IPS-18c (cell line): ENCODE results near the gene TRIM24.

Source experiments
- H3K4me3 ChIP-seq: 2 replicates; pipeline ENCODE4 v1.7.0; 2013; ENCODE audit warnings: low read depth, mild to moderate bottlenecking, low read length, moderate library complexity; ENCODE audit not compliant: insufficient read depth
- H3K9me3 ChIP-seq: one replicate; pipeline ENCODE4 v1.6.1; 2013; ENCODE audit warnings: mild to moderate bottlenecking, low read length, moderate library complexity; ENCODE audit not compliant: control insufficient read depth, insufficient read depth

The TRIM24 gene

DNA sequence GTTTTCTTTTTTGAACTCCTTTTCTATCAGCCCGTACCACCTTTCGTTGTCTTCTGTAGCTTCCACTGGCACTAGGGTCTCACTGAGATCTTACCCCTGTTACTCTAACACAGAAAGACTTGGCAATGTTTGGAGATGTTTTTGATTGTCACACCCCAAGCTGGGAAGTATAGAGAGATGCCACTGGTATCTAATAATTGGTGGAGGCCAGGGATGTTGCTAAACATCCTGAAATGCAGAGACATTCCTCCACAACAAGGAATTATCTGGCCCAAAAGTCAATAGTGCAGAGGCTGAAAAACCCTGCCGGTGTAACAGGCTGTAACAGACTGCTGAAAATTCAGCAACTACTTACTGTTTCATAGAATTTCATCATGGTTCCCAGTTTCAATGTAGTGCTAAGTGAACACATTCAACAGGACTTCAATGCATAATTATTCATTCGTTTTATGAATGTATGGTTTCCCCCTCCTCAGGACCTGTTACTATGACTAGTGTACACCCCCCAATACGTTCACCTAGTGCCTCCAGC, 115.9 kb downstream of the TRIM24 start:
- Histone ChIP-seq H3K4me3 (no peak overlapping the region), H3K9me3 (no peaks in the 10 kb centered on the region)

DNA sequence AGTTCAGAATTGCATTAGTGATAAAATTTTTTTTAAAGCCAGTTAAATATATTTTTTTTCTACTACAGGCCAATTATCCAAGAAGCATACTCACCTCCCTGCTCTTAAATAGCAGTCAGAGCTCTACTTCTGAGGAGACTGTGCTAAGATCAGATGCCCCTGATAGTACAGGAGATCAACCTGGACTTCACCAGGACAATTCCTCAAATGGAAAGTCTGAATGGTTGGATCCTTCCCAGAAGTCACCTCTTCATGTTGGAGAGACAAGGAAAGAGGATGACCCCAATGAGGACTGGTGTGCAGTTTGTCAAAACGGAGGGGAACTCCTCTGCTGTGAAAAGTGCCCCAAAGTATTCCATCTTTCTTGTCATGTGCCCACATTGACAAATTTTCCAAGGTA, 119.1 kb downstream of the TRIM24 start:
- H3K9me3 ChIP-seq: no peaks in the 10 kb centered on the region
- no peak overlapping the region for H3K4me3 ChIP-seq

DNA sequence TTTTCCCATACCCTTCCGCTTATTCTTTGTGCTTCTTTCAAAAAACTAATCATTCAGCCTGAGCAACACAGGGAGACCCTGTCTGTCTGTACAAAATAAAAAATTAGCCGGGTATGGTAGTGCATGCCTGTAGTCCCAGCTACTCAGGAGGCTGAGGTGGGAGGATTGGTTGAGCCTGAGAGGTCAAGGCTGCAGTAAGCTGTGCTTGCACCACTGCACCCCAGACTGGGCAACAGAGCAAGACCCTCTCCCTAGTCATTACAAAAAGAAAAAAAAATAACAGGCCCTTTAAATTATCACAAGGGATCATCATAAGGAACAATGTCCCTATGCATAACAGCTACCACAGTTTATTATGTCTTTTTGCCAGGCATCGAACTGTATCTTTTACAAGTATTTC, 119.6 kb downstream of the TRIM24 start:
- H3K4me3 ChIP-seq: no peak overlapping the region
- no peaks in the 10 kb centered on the region for H3K9me3 ChIP-seq

DNA sequence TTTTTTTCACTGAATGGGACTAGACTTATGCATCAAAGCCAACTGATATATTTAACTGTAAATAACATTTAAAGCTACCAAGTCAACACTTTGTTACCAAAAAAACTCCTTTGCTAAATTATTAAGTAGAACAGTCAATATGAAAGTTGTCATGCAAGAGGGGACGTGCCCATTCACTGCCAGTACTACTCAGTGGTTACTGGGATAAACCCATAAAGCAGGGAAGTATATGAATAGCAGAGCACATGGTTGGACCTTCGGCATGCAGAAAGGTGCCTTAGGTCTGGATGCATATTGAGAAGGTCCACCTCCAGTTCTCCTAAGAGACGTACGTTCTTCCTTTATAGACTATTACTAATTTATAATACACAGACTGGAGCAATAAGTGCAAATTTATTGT, 121.0 kb downstream of the TRIM24 start:
- Histone ChIP-seq H3K9me3 (no peaks in the 10 kb centered on the region), H3K4me3 (no peak overlapping the region)

DNA sequence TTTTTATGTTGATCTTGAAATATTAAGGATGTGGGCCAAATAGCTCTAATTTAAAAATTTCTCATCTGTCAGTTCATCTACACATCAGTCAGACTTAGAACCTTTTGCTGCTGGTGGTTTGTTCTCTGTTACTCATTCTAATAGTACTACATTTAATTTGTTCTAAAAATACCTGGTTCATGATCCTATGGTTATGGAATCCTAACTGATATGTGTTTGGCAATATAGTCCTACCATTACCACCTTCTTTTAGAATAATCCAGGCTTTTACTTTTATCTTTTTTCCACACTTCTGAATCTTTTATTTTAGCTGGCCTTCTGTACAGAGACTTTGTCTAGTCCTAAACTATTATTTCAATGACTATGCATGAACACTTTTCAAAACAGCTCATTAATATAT, 124.2 kb downstream of the TRIM24 start:
- Histone ChIP-seq H3K4me3 (no peak overlapping the region), H3K9me3 (no peaks in the 10 kb centered on the region)

DNA sequence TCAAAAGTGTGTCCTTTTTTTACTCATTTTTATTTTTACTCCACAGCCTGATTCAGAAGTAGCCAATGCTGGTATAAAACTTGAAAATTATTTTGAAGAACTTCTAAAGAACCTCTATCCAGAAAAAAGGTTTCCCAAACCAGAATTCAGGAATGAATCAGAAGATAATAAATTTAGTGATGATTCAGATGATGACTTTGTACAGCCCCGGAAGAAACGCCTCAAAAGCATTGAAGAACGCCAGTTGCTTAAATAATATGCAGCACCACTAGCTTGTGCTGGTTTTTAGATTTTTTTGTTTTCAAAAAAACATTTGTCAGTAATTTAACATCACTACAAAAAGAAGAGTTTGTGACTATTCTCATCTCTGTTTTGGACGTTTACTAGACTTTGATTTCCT, 124.6 kb downstream of the TRIM24 start:
- Histone ChIP-seq H3K9me3 (no peaks in the 10 kb centered on the region), H3K4me3 (no peak overlapping the region)

DNA sequence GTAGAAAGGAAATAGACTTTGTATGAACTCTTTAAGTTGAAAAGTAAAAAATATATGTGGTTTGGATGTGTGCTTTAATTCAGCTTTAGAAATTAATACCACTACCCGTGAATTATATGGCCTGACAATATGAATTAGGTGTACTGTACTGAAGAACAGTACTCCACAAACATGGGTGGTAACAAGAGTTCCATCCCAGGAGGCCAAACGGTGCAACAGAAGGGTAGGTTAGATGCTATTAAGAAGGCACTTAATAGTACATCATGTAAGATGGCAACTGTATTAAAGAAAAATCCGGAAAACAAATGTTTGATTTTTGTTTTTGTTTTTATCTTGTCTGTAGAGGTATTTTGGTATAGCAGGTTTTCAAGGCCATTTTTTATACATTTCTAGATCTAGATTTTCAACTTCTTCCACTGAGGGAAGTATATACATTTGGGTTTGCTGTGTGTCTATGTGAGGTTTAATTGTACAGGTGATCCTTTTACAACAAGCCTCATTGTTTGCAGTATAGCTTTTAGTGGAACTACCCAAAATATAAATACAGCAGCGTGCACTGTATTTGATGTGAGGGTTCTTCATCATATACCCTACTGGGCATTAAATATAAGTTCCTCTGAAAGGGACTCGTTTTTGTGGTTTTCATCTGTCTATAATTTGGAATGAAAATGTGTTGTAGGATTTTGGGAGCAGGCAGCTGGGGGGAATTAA, 125.4 kb downstream of the TRIM24 start:
- no peak overlapping the region for H3K4me3 ChIP-seq
- H3K9me3 ChIP-seq: no peaks in the 10 kb centered on the region

DNA sequence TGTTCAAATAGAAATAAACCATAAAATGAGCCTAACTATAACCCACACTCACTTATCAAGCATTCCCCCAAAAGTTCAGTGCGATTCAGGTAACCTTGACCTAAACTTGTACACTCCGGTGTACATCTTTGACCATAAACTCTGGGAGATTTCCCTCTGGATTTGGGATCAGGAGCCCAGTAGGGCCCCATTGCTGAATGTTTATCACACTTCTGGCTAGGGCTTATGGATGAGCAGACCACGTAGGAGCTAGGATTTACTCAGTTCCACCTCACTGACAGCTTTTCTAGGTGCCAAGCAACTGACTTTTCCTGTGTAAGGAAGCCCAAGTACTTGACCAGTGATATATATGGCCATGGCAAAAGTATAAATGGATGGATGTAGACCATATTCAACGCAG, 127.4 kb downstream of the TRIM24 start:
- Histone ChIP-seq H3K4me3 (no peak overlapping the region), H3K9me3 (no peaks in the 10 kb centered on the region)

DNA sequence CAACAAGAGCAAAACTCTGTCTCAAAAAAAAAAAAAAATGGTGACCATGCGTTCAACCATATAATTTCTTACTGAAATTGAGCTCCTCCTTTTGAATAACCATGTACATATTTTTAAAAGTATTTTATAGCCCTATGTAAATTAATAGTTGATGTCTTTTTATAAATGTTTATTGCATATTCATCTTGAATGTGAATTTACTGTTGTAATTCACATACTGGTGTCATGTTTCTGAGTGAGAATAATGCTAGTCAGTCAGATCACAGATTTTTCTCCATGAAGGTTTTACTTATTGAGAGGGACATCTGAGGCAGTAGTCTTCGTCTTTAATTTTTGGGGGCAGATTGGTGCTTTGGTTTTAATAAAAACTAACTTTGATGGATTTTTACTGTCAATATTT, 128.9 kb downstream of the TRIM24 start:
- no peak overlapping the region for H3K4me3 ChIP-seq
- H3K9me3 ChIP-seq: no peaks in the 10 kb centered on the region

DNA sequence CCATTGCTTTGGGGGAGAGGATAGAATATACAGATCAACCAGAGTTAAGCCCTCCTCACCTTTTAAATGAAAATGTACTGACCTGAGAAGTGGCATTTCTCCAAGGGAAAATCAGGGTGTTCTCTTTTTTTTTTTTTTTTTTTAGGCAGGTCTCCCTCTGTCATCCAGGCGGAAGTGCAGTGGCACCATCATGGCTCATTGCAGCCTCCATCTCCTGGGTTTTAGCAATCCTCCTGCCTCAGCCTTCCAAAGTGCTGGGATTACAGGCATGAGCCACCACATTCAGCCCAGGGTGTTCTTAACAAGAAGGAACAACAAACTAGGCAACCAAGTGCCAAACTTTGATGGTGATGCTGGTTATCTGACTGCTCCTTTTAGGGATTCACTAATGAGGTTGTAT, 130.1 kb downstream of the TRIM24 start:
- Histone ChIP-seq H3K9me3 (no peaks in the 10 kb centered on the region), H3K4me3 (no peak overlapping the region)

DNA sequence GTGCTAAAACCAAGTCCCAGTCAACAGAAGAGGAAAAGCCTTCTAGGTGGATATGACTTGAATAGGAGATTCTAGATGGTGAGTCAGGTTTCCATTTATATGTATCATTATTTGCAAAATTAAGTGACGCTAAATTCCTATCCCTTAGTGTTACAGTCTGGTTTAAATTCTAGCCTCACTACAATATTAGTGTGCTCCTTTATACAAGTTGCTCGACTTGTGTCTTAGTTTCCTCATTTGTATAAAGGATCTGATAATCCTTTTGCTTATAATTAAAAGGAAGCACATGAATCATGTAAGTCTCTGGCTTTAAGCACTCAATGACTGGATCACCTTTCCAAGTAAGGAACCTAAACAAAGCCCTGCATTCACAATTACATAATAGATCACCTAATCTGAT, 135.4 kb downstream of the TRIM24 start:
- Histone ChIP-seq H3K9me3 (no peaks in the 10 kb centered on the region), H3K4me3 (no peak overlapping the region)

DNA sequence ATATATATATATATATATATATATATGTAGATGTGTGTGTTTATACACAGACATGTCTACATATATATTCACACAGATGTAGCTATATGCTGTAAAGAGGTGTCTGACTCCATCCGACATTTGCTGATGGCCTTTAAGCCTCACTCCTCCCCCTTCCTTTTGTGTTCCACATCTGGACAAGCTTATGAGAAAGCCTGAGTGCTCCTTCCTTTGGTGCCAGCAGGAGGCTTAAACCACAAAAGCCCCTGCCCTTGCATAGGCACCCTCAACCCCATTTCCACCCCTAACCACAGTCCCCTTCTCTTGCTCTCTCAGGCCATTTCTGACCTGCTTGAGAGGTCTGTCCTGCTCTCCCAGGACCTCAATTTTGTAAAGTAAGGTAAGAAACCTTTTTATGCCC, 142.4 kb downstream of the TRIM24 start:
- Histone ChIP-seq H3K4me3 (no peak overlapping the region), H3K9me3 (peaks cover 3% of the 10 kb centered on the region)

DNA sequence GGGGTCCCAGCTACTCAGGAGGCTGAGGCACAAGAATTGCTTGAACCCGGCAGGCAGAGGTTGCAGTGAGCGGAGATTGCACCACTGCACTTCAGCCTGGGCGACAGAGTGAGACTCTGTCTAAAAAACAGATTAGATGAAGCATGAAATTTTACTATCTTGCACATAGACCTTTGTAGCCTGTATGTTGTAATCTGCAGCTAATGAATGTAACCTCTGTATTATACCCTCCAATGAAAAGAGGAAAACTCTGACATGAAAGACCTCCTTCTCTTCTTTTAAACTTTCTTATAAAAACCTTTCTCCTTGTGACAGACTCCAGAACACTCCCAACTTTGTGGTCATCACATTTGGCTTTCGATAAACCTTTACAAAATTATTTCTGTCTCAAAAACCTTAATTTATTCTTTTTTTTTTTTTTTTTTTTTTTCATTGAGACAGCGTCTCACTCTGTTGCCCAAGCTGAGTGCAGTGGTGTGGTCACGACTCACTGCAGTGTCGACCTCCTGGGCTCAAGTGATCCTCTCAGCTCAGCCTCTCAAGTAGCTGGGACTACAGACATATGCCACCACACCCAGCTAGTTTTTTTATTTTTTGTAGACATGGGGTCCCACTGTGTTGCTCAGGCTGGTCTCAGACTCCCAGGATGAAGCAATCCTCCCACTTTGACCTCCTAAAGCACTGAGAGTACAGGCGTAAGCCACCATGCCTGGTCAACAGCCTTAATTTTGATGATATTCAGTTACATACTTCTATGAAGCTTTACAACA, 143.7 kb downstream of the TRIM24 start:
- no peak overlapping the region for H3K4me3 ChIP-seq
- peaks cover 3% of the 10 kb centered on the region for H3K9me3 ChIP-seq

DNA sequence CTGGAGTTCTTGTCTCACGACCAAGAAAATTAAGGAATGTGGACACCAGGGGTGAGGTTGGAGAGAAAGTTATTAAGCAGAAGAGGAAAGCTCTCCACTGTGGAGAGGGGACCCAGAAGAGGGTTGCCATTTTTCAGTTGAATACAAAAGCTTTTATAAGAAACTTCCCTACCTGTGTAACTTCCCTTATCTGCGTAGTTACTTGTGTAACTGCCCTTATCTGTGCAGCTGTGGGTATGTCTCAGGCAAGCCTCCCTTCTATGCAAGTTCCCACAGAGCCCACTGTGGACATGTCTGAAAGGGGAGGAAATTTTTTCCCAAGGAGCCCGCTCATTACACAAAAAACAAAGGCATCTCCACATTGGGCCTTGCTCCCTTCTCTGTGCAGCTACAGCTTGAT, 146.2 kb downstream of the TRIM24 start:
- peaks cover 3% of the 10 kb centered on the region for H3K9me3 ChIP-seq

DNA sequence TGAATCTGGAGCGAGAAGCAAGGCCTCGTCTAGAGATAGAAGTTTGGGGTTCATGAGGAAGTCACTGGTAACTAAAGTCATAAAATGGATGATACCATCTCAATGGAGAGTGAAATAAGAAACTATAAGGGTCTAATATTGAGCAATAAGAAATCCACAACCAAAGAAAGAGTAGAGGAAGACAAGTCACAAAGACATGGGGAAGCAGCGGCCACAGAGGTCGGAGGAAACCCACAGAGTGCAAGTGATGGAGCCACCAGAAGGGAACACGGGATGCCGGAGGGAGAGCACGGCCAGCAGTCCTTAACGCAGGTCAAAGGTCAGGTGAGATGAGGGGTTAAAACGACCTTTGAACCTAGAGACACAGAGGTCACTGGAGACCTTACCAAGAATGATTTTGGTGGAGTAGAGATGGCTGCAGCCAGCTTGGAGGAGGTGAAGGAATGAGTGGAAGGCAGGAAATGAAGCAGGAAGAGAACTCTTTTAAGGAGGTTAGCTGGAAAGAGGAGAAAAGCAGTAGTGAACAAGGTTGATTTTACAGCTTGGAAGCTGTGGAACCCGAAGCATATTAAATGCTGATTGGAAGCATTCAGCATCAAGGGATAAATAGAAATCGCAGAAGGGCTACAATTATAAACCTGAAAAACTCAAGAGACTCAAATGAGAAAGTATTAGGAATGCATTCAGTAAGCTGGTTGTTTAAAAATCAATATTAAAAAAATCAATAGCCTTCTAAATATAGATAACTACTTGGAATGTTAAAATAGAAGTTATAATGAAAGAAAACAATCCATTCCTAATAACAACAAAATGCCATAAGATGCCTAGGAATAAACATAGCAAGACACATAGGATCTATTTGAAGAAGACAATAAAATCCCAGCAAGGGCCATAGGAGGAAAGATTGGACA, 147.4 kb downstream of the TRIM24 start:
- no peak overlapping the region for H3K4me3 ChIP-seq
- peaks cover 3% of the 10 kb centered on the region for H3K9me3 ChIP-seq

More for the DNA sequence above, 146.2 kb downstream of the TRIM24 start:
- H3K4me3 ChIP-seq: no peak overlapping the region

DNA sequence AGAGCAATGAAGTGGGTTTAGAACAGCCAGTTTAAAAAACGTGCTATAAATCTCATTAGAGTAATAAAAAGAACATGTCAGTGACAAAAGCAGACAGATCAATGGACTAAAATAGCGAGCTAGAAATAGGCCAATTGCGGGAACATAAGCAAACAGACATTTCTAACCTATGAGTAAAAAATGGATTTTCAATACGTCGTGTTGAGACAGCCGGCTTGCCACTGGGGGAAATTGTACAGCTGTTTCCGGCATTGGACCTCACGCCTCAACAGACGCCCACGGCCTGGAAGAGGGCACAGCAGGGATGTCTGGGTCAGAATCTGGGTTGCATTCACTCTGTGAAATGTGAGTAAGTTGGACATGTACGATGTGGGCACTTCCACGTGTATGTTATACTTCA, 148.2 kb downstream of the TRIM24 start:
- Histone ChIP-seq H3K4me3 (no peak overlapping the region), H3K9me3 (peaks cover 3% of the 10 kb centered on the region)

DNA sequence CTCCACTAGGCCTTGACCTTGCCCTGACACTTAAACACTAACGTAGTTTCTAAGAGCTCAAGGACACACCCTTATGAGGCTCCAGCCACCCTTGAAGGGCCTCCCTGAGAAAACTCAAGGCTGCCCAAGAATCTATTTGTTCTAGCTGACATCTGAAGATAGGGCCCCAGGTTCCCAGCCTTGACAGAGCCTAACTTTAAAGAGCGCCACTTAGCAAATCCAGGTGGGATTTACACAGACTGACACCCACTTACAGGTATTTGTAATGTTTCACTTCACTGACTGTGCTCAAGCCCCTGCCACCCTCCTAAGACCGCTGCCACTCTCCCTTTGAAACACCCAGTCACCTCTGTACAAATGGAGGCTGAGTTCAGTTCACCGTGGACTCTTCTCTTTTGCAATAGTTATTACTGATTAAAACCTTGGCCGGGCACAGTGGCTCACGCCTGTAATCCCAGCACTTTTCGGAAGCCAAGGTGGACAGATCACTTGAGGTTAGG, 150.7 kb downstream of the TRIM24 start:
- no peak overlapping the region for H3K4me3 ChIP-seq

More for the DNA sequence above, 150.7 kb downstream of the TRIM24 start:
- H3K9me3 ChIP-seq: peaks cover 3% of the 10 kb centered on the region
